Measurements from ENCODE around the gene FNBP1. TPM values are rescaled to one million over a fixed set of nuclear protein-coding genes. Genes with fewer than 3 reads are reported as not detected.

The FNBP1 gene
- total and polyA plus RNA-seq, 2 experiments from 2014 or later = 26.6 to 28.8 TPM

DNA sequence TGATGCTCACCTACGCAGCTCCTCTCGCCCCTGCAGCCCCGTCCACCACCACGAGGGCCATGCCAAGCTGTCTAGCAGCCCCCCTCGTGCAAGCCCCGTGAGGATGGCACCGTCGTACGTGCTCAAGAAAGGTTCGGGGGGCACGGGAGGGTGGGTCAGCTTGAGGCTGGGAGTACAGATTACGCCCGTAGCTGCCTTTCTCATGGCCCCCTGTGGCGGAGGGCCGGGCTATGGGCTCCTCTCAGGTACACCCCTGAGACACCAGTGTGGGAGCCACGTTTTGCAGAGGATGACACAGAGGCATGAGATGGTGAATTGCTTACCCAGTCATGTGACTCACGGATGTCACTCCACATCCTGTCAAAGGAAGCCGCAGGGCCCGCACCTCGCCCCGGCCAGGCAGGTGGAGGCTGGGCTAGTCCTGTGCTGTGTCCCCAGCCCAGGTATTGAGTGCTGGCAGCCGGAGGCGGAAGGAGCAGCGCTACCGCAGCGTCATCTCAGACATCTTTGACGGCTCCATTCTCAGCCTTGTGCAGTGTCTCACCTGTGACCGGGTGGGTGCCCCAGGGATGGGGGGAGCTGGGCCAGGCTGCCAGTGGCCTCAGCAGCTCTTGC, 174.0 kb downstream of the FNBP1 start:
- Histone ChIP-seq H3F3A (replicated peaks; ENCODE audit: low read depth) (no peaks in the 10 kb centered on the region), H3K4me1 (ENCODE audit: insufficient read depth) (no peaks in the 10 kb centered on the region), H3K79me2 (replicated peaks; ENCODE audit: insufficient read depth) (no peaks in the 10 kb centered on the region), H3K36me3 (ENCODE audit: insufficient read depth) (no peaks in the 10 kb centered on the region), H3K4me2 (no peak overlapping the region), H2AFZ (no peak overlapping the region), H3K9me2 (ENCODE audit: insufficient read depth) (no peaks in the 10 kb centered on the region), H4K20me1 (replicated peaks; ENCODE audit: insufficient read depth) (no peaks in the 10 kb centered on the region), H3K4me3 (no peak overlapping the region), H3K27me3 (ENCODE audit: insufficient read depth) (no peaks in the 10 kb centered on the region), H3K27ac (ENCODE audit: low read depth) (no peak overlapping the region)
- ATAC-seq = no peak
- H3K4me1 Mint-ChIP-seq = no peaks in the 10 kb centered on the region; the same call in 2 of the 3 replicates
- no peak overlapping the region for H3K27ac Mint-ChIP-seq
- TF ChIP-seq POLR2AphosphoS5 (IDR thresholded peaks at IDR 0.05; ENCODE audit: low read depth) (no peak), STAT1 (IDR thresholded peaks at IDR 0.05; ENCODE audit: unreplicated experiment) (no peak)
- no peak overlapping the region for H3K4me3 Mint-ChIP-seq
- H3K36me3 Mint-ChIP-seq (ENCODE audit: low read depth) = peaks cover 9% of the 10 kb centered on the region; the same call in 2 of the 3 replicates
- DNase-seq (ENCODE audit: low spot score) = no peak
- H3K9me3 Mint-ChIP-seq = no peaks in the 10 kb centered on the region
- peaks cover 17% of the 10 kb centered on the region for H3K27me3 Mint-ChIP-seq (ENCODE audit: insufficient read depth, low read depth, poor library complexity)

DNA sequence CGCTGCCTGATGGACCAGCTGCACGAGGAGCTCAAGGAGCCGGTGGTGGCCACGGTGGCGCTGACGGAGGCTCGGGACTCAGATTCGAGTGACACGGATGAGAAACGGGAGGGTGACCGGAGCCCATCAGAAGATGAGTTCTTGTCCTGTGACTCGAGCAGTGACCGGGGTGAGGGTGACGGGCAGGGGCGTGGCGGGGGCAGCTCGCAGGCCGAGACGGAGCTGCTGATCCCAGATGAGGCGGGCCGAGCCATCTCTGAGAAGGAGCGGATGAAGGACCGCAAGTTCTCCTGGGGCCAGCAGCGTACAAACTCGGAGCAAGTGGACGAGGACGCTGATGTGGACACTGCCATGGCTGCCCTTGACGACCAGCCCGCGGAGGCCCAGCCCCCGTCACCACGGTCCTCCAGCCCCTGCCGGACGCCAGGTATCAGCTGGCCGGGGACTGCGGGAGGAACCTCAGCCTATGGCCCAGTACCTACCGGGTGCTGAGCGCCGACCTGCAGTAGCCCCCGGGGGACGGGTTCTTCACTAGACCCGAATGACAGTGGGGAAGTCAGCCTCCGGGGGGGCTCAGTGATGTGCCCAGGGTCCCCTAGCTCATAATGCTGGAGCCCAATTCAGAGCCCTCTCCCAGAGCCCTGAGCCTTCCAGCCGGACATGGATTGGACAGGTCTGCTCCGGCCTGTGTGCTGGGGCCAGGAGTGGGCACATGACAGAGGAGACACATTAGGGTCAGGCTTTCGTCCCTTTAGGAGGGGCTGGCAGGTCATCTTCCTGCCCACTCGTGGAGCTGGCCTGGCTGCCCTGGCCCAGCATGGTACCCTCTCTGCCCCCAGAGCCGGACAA, 174.7 kb downstream of the FNBP1 start:
- Histone ChIP-seq H3K4me2 (no peak overlapping the region), H3K79me2 (replicated peaks; ENCODE audit: insufficient read depth) (no peaks in the 10 kb centered on the region), H4K20me1 (replicated peaks; ENCODE audit: insufficient read depth) (no peaks in the 10 kb centered on the region), H3K27ac (ENCODE audit: low read depth) (no peak overlapping the region), H3K4me3 (no peak overlapping the region), H3K36me3 (ENCODE audit: insufficient read depth) (no peaks in the 10 kb centered on the region), H2AFZ (no peak overlapping the region), H3K27me3 (ENCODE audit: insufficient read depth) (no peaks in the 10 kb centered on the region), H3K4me1 (ENCODE audit: insufficient read depth) (no peaks in the 10 kb centered on the region), H3K9me2 (ENCODE audit: insufficient read depth) (no peaks in the 10 kb centered on the region), H3F3A (replicated peaks; ENCODE audit: low read depth) (no peaks in the 10 kb centered on the region)
- DNase-seq (ENCODE audit: low spot score) (no peak), ATAC-seq (no peak)
- Mint-ChIP-seq H3K27ac (no peak overlapping the region), H3K4me1 (no peaks in the 10 kb centered on the region; the same call in 2 of the 3 replicates), H3K27me3 (ENCODE audit: insufficient read depth, low read depth, poor library complexity) (peaks cover 15% of the 10 kb centered on the region), H3K36me3 (ENCODE audit: low read depth) (peaks cover 16% of the 10 kb centered on the region; the same call in 2 of the 3 replicates), H3K9me3 (no peaks in the 10 kb centered on the region), H3K4me3 (no peak overlapping the region)
- TF ChIP-seq, protein P1, sequence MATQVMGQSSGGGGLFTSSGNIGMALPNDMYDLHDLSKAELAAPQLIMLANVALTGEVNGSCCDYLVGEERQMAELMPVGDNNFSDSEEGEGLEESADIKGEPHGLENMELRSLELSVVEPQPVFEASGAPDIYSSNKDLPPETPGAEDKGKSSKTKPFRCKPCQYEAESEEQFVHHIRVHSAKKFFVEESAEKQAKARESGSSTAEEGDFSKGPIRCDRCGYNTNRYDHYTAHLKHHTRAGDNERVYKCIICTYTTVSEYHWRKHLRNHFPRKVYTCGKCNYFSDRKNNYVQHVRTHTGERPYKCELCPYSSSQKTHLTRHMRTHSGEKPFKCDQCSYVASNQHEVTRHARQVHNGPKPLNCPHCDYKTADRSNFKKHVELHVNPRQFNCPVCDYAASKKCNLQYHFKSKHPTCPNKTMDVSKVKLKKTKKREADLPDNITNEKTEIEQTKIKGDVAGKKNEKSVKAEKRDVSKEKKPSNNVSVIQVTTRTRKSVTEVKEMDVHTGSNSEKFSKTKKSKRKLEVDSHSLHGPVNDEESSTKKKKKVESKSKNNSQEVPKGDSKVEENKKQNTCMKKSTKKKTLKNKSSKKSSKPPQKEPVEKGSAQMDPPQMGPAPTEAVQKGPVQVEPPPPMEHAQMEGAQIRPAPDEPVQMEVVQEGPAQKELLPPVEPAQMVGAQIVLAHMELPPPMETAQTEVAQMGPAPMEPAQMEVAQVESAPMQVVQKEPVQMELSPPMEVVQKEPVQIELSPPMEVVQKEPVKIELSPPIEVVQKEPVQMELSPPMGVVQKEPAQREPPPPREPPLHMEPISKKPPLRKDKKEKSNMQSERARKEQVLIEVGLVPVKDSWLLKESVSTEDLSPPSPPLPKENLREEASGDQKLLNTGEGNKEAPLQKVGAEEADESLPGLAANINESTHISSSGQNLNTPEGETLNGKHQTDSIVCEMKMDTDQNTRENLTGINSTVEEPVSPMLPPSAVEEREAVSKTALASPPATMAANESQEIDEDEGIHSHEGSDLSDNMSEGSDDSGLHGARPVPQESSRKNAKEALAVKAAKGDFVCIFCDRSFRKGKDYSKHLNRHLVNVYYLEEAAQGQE (IDR thresholded peaks at IDR 0.05; ENCODE audit: unreplicated experiment) = no peak
- no peak for TF ChIP-seq NANOG (IDR thresholded peaks at IDR 0.05; ENCODE audit: borderline replicate concordance)
- no peak for TF ChIP-seq STAT1 (IDR thresholded peaks at IDR 0.05; ENCODE audit: unreplicated experiment)
- TF ChIP-seq JUNB (IDR thresholded peaks at IDR 0.05; ENCODE audit: unreplicated experiment) = no peak
- no peak for TF ChIP-seq POLR2AphosphoS5 (IDR thresholded peaks at IDR 0.05; ENCODE audit: low read depth)
- TF ChIP-seq, protein P2, sequence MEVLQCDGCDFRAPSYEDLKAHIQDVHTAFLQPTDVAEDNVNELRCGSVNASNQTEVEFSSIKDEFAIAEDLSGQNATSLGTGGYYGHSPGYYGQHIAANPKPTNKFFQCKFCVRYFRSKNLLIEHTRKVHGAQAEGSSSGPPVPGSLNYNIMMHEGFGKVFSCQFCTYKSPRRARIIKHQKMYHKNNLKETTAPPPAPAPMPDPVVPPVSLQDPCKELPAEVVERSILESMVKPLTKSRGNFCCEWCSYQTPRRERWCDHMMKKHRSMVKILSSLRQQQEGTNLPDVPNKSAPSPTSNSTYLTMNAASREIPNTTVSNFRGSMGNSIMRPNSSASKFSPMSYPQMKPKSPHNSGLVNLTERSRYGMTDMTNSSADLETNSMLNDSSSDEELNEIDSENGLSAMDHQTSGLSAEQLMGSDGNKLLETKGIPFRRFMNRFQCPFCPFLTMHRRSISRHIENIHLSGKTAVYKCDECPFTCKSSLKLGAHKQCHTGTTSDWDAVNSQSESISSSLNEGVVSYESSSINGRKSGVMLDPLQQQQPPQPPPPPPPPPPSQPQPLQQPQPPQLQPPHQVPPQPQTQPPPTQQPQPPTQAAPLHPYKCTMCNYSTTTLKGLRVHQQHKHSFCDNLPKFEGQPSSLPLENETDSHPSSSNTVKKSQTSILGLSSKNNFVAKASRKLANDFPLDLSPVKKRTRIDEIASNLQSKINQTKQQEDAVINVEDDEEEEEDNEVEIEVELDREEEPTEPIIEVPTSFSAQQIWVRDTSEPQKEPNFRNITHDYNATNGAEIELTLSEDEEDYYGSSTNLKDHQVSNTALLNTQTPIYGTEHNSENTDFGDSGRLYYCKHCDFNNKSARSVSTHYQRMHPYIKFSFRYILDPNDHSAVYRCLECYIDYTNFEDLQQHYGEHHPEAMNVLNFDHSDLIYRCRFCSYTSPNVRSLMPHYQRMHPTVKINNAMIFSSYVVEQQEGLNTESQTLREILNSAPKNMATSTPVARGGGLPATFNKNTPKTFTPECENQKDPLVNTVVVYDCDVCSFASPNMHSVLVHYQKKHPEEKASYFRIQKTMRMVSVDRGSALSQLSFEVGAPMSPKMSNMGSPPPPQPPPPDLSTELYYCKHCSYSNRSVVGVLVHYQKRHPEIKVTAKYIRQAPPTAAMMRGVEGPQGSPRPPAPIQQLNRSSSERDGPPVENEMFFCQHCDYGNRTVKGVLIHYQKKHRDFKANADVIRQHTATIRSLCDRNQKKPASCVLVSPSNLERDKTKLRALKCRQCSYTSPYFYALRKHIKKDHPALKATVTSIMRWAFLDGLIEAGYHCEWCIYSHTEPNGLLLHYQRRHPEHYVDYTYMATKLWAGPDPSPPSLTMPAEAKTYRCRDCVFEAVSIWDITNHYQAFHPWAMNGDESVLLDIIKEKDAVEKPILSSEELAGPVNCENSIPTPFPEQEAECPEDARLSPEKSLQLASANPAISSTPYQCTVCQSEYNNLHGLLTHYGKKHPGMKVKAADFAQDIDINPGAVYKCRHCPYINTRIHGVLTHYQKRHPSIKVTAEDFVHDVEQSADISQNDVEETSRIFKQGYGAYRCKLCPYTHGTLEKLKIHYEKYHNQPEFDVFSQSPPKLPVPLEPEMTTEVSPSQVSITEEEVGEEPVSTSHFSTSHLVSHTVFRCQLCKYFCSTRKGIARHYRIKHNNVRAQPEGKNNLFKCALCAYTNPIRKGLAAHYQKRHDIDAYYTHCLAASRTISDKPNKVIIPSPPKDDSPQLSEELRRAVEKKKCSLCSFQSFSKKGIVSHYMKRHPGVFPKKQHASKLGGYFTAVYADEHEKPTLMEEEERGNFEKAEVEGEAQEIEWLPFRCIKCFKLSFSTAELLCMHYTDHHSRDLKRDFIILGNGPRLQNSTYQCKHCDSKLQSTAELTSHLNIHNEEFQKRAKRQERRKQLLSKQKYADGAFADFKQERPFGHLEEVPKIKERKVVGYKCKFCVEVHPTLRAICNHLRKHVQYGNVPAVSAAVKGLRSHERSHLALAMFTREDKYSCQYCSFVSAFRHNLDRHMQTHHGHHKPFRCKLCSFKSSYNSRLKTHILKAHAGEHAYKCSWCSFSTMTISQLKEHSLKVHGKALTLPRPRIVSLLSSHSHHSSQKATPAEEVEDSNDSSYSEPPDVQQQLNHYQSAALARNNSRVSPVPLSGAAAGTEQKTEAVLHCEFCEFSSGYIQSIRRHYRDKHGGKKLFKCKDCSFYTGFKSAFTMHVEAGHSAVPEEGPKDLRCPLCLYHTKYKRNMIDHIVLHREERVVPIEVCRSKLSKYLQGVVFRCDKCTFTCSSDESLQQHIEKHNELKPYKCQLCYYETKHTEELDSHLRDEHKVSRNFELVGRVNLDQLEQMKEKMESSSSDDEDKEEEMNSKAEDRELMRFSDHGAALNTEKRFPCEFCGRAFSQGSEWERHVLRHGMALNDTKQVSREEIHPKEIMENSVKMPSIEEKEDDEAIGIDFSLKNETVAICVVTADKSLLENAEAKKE (CRISPR knock-in tag; IDR thresholded peaks at IDR 0.05) = no peak
- no peak for TF ChIP-seq EZH2phosphoT487 (IDR thresholded peaks at IDR 0.05; ENCODE audit: unreplicated experiment)
- no peak for TF ChIP-seq ZNF331 (CRISPR knock-in tag; IDR thresholded peaks at IDR 0.05; ENCODE audit: low read depth)
- TF ChIP-seq, protein P3, sequence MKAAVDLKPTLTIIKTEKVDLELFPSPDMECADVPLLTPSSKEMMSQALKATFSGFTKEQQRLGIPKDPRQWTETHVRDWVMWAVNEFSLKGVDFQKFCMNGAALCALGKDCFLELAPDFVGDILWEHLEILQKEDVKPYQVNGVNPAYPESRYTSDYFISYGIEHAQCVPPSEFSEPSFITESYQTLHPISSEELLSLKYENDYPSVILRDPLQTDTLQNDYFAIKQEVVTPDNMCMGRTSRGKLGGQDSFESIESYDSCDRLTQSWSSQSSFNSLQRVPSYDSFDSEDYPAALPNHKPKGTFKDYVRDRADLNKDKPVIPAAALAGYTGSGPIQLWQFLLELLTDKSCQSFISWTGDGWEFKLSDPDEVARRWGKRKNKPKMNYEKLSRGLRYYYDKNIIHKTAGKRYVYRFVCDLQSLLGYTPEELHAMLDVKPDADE (IDR thresholded peaks at IDR 0.05) = no peak
